ENCODE data around the gene SRSF5.
A peak's percentile ranks its signal among the peaks of the same experiment; 100 is the strongest.
"Not testable (repeated sequence)": the region's sequence is repeated elsewhere in the genome, so short reads cannot be mapped to it uniquely, and the experiment has no call there.

SRSF5 gene

DNA sequence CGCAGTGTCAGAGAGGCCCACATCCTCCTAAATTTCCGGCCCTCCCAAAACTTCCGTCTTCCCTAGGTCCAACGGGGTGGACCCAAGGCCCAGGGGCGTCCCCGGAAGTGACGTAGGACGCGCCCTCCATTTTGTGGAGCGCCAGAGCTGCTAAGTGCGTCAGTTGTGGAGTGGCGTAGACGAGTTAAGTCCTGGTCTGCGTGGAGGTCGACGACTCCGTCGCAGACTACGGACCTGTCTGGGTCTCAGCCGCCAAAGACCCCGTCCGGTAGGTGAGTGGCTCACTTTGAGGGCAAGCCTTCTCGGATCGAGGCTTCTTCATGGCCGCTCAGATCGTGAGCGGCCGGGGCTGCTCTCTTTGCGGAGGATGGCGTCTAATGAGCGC is at the start of gene SRSF5:
Gene SRSF5 (plus strand): TSS at position 159 of the 385 bp plus-strand sequence. CDS start 1,015 bp downstream, outside the sequence.
- peak; percentile 89 for DNase-seq

DNA sequence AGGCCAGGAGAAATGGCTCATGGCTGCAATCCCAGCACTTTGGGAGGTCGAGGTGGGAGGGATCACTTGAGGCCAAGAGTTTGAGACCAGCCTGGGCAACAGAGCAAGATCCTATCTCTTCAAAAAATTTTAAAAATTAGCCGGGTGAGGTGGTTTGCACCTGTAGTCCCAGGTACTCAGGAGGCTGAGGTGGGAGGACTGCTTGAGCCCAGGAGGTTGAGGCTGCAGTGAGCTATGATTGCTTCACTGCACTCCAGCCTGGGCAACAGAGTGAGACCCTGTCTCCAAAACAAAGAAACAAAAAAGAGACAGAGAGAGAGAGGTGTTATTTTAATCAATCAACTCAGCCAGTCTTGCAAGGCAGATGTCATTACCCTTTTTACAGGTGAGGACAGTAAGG is 48.3 kb upstream of the SRSF5 start:
- not testable (repeated sequence) for DNase-seq

DNA sequence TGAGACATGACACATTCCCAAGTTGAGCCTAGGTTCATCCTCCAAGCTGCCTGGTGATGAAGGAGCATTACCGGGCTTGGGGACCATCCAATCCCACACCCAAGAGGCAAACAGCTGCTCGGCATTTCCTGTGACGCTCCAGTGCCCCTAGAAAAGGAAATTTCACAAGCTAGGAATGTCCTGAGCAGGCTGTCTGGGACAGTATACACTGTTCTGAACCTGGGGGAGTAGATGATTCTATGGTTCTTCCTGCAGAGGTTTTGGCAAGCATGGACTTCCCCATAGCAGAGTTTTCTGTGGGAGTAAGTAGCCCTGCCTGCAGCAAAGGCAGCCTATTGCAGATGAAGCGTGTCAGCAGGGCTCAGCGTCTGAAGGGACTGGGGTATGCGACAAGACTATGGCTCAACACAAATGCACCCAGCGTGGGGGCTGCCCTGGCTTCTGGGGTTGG is 47.4 kb upstream of the SRSF5 start:
- no peak for DNase-seq

DNA sequence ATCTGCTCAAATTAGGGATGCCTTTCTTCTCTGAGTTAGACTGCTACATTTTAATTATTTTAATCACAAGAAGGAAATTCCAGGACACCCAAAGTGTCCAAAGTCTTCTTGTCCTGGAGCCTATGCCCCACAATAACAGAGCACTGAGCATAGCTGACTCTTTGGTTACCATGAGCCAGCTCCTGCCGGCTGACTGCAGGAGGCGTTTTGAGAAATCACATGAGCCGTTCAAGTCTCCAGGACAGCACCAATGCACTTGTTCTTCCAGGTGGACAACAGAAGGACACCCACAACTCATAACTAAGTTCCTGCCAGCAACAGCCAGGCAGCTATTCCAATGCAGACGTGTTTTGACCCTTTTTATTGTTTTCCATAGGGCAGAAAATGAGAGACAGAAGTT is 46.0 kb upstream of the SRSF5 start:
- no peak for DNase-seq

DNA sequence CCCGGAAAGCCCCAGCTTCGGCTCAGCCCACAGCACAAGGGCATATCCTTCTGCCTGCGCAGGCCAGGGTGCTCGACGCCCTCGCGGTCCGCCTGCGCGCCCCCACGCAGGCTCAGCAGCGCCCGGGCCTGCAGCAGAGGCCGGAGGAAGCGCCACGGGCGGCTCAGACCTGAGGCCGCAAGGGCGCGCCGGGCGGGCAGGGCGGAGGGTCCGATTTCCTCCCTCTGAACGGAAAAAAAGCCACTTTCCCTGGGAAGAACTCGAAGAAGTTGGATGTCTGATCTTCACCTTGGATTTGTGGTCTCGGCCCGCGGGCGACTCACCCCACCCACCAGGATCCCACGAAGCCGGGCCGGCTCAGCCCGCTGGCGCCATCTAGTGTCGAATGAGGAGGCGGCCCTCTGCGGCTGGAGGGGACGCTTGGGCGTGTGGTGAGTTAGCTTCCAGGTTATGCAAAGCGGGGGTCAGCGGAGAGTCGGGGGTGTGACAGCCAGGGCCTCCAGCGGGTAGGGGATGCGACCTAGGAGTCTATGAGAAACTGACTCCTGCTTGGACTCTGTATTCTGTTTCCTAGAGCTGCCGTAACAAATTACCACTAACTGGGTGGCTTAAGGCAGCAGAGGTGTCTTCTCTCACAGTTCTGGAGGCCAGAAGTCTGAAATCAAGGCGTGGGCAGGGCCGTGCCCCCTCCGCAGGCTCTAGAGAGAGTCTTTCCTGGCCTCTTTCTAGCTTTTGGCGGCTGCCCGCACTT is 40.0 kb upstream of the SRSF5 start:
- DNase-seq = peak; percentile 38

DNA sequence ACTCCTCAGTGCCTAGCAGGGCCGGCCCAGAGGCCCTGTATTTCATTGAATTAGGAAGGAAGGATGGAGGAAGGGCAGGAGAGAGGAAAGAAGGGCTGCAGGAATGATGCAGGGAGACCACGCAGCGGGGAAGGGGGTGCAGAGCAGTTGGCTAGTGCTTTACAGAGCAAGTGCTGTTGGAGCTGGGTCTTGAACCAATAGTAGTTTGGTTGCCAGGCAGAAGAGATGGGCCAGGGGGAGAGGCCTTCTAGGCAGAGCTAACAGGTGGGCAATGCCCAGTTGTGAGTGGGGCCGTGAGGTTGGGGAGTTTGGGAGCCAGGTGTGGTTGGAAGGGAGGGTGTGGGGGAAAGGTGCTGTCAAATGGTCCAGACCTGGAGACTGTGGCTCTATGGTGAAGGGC is 39.1 kb upstream of the SRSF5 start:
- no peak for DNase-seq

DNA sequence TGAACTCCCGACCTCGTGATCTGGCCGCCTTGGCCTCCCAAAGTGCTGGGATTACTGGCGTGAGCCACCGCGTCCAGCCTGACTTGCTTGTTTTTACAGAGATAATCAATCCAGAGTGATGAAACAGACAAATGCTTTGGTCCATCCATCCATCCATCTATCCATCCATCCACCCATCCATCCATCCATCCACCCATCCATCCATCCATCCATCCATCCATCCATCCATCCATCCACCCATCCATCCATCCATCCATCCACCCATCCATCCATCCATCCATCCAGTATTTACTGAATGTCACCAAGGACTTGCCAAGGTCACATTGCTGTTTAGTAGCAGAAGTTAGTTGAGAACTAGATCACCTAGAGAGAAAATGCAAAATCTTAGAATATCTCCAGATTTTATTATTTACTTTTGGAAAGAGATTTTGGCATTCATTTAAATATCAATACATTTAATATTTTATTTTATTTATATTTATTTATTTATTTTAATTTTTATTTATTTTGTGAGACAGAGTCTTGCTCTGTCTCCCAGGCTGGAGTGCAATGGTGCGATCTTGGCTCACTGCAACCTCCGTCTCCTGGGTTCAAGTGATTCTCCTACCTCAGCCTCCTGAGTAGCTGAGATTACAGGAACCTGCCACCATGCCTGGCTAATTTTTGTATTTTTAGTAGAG is 34.9 kb upstream of the SRSF5 start:
- not testable (repeated sequence) for DNase-seq

DNA sequence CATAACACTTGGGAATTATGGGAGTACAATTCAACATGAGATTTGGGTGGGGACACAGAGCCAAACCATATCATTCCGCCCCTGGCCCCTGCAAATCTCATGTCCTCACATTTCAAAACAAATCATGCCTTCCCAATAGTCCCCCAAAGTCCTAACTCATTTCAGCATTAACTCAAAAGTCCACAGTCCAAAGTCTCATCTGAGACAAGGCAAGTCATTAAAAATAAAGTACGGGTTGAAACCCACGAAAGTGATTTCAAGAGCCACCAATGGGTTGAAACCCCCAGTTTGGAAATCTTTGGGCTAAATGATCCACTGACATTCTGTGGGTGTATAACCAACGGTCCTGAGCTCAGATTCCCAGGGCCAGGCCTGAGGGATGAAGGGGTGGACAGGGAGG is 30.5 kb upstream of the SRSF5 start:
- not testable (repeated sequence) for DNase-seq

DNA sequence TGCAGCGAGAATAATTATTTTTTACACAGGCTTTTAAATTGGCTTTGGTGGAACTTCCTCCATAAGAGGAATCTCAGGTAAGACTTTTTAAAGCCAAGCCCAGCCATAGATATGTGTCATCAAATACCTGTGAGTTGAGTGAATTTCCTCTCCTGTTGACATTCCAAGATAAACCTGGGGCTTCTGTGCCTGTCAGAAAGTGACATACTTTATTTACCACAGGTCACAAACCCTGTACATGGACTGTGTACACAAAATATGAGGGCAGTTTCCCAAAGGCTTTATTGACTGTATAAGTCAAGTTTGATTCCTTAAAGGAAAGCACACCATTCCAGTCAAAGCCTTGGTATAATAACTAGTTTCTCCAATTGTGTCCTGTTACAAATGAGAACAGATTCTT is 25.9 kb upstream of the SRSF5 start:
- DNase-seq = no peak

DNA sequence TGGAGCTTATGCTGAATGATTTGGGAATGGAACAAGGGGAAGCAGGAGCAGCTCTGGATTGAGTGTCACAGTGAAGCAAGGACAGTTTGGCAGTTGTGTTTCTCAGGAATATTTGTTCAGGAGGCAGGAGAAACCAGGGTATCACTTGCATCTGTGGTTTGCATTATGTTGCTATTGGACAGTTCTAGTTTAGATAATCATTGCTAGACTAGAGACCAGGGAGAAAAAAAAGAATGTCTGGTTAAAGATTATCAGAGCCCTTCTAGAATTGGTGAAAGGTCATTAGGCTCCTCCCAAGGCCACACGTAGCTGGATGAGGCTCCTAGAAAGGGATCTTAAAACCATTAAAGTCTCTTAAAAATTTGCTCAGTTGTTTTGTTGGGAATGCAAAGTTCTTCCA is 17.0 kb upstream of the SRSF5 start:
- no peak for DNase-seq

DNA sequence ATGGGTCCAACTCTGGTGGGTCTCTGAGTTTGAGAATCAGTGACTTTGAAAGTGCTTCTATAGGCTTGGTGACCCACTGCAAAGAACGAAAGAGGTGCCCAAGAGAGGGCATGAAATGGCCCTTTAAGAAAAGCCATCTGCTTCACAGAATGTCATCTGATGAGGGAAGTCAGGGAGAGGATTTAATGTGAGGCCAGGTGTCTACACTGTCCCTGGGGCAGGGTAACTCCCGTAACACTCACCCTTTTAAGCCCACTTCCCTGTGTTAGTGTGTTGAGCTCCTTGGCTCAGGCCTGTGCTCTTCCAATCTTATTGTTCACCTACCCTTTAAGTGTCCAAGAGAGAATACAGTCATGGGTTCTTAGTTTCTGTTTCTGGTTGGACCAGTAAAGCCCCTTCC is 16.4 kb upstream of the SRSF5 start:
- DNase-seq = no peak

DNA sequence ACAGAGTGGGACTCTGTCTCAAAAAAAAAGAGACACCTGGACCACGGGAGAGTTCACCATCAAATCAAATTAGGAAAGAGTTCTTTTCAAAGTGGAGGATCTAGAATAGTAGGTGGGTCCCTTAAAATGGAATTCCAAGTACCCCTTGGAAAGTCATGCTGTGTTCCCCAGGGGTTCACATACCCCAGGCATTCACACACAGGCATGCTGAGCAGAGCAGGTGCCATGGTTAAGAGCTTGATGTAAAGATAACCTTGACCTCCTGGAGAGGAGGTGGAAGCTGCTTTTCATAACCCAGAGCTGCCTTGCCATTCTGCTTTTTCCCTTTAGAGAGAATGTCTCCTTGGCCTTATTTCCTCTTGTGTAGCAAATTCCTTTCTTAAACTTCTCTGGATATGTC is 14.2 kb upstream of the SRSF5 start:
- no peak for DNase-seq

DNA sequence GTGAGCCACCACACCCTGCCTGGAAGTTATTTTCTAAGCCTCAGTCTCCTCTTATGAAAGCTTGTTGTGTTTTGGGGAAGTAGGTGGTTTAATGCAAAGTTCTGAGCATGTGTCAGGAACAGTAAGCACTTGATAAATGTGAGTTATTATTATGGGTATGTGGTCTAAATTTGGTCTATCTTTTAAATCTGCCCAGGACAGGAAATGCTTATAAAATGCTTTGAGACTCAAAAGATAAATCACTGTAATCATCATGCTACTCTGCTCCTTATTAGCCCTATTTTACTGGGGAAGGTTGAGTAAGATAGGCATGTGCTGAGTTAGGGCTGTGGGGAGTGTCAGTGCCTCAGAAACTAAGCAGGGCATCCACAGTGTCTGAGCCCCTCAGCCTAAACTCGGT is 13.1 kb upstream of the SRSF5 start:
- DNase-seq = no peak

DNA sequence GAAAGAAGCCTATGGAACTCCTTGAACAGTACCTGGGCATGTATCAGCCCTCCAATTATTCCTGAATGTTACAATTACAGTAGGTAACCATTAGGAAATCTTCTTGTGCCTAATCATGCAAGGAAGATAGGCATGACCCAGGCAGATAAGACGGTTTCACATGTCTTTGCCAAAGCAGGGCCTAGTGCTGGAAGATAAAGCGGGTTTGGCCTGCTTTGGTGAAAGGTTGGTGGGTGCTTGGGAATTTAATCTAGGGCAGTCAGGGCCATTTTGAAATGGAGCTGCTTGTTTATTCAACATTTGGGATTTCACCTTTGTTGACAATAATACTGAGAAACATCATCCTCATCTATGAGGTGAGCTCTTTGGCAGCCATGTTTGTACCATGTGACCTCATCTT is 12.5 kb upstream of the SRSF5 start:
- no peak for DNase-seq

DNA sequence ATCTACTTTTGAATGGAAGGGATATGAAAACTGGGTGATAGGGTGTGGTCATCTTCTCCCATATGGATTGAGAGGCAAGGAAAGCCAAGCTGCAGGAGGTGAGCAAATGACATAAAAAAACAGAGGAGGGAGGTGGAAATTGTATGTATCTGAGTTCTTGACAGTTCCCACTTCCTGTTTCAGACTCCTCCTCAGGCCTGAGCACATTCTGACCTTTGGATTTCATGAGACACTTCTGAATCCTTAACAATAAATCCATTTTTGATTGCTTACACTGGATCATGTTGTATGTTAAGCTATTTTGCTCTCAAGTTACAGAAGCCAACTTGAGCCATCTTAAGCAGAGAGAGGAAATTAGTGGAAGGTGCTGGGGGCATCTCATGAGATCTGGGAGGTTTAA is 11.6 kb upstream of the SRSF5 start:
- DNase-seq = no peak

DNA sequence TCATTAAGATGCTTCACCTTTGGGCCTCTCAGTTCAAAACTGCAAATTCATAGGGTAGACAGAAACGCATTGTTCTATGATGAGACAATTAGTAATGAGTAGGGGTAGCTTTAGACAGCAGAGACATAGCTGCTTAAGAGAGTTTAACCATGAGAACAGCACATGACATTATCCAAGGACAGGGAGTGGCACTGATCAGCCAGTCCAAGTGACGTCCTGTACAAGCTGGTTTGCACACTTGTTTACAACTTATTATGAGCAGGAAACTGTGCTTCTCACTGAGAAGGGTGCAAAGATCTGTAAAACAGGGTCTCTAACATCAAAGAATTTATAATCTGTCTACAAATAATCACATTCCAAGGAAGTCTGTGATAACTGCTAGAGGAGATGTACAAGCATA is 11.2 kb upstream of the SRSF5 start:
- DNase-seq = no peak

DNA sequence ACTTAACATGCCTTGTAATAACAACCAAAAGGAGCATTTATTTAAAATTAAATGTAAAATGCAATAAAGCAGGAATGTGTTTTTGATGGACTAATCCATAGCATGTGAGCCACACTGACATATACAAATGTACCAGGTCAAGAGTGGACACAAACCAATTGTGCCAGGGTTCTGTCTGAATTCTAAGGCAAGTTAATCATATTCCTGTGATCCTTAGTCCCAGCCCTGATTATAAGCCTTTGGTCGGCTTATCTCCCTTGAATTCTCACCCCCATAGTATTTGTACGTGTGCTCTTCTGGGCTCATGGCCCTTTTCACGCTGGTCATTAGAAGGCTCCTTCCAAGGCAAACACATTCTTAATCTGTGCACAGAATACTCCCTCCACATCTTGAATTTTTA is 10.6 kb upstream of the SRSF5 start:
- DNase-seq = no peak

DNA sequence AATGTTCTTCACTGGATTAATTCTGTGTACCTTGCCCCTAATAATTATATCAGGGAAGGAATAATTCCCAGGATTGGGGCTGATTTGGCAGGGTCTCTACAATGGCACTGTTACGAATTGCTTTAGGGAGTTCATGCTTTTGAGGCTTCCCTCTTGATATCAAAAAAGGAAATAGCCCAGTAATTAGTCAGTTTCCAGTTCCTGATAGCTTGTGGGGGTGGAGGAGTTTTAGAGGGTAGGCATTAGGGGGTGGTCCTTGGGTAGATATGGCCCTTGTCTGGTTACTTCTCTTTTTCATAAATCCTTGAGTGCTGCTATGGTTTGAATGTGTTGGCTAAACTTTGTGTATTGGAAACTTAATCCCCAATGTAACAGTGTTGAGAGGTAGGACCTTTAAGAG is 6.1 kb upstream of the SRSF5 start:
- no peak for DNase-seq

DNA sequence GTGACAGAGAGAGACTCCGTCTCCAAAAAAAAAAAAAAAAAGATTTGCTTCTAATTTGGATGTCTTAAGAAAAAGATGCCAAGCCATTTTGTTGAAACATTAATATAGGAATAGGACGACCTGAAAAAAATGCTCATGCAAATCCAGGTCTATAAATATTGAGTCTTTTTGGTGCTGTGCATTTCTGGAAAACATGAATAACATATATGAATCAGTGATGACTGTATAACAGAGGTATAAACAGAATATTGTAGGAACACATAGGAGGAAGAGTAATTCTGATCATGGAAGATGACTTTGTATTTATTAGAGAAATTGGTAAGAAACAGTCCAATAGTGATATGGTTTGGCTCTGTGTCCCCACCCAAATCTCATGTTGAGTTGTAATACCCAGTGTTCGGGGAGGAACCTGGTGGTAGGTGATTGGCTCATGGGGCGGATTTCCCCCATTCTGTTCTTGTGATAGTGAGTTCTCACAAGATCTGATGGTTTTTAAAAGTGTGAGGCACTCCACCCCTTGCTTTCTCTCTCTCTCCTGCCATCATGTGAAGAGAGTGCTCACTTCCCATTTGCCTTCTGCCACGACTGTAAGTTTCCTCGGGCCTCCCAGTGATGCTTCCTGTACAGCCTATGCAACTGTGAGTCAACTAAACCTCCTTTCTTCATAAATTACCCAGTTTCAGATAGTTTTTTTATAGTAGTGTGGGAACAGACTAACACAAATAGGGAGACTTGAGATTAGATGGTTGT is 3.0 kb upstream of the SRSF5 start:
- DNase-seq = no peak

DNA sequence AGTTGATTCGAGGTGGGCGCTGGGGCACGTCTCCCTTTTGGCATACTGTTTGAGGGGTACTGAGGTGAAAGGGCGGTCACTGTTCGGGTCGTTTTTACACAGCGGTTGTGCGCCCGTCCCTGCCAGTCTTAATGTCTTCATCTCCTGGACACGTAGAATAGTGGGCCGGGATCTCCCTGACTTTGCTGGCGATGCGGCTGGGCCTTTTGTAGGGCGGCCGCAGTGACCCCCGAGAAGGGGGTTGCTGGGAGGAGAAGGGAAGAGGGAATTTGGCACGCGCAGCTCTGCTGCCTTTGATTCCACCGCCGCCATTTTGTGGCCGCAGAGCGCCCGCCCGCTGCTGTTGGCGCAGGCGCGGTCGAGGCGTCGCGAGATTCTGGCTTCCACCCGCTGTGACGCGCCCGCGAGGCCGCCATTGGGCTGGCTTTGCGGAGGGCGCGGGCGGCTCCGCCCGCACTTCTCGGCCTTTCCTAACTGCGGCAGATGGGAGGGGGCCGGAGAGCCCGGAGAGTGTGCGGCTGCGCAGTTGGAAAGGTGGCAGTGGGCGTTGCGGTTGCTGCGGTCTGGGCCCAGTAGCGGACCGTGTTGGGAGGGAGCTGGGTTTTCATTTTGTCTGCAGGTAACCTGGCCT is 542 bp downstream of the SRSF5 start:
- DNase-seq = peak; percentile 46

DNA sequence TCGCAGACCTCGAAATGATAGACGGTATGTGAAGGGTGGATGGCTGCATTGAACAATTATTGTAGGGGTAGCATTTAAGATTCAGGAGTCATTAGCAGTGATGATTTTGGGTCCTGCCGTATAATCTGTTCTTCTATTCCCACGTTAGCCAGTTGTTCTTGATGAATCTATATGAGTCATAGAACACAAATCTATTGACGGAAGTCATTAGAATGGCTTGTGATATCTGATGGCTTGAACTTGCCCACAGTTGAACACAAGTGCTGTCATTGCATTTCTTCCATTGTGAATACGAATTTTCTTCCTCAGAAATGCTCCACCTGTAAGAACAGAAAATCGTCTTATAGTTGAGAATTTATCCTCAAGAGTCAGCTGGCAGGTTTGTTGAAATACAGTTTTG is 1.9 kb downstream of the SRSF5 start:
- DNase-seq = no peak

DNA sequence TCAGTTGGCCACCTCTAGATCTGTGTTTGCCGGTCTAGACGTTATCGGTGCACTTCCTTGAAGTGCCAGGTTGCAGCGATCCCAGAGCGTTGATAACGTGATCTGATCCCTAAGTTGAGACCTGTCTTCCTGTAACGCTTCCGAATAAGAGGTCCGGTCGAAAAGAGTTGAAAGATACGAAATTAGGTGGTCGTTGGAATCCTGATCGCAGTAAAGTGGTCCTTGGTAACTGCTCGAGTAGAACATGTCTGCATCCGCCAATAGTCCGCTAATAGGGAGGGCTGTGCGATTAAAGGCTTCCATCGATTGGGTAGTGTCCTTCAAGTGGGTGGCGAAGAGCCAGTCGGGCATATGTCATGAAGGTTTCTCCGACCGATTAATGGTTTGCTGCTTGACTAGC is 2.7 kb downstream of the SRSF5 start:
- DNase-seq = no peak

DNA sequence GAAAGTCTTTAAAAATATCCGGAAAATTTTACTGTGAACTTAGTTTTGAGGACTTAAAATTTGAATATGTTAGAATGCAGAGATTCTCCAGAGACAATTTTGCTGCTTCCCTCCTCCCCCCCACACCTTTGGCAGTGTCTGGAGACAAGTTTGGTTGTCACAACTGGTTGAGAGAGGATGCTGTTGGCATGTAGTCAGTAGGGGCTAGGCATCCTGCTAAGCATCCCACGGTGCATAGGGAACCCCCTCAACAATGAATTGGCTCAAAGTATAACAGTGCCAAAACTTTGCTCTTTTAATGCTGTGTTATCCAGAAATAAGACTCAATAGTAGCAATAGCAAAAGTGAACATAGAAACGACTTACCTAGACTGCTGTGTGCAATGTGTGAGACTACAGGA is 3.6 kb downstream of the SRSF5 start:
- no peak for DNase-seq

DNA sequence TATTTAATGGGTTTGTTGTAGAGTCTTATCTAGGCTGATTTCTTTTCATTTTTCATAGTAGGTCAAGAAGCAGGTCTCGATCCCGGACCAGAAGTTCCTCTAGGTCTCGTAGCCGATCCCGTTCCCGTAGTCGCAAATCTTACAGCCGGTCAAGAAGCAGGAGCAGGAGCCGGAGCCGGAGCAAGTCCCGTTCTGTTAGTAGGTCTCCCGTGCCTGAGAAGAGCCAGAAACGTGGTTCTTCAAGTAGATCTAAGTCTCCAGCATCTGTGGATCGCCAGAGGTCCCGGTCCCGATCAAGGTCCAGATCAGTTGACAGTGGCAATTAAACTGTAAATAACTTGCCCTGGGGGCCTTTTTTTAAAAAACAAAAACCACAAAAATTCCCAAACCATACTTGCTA is 4.2 kb downstream of the SRSF5 start:
- DNase-seq = no peak
